SK-N-SH (cell line): ENCODE measurements around the gene CDHR3. TPM values are rescaled to one million over a fixed set of nuclear protein-coding genes. Genes with fewer than 3 reads are reported as not detected.

Source experiments
- CTCF ChIA-PET: fragments of 300-600, 350-600 bp; formaldehyde crosslinking; extraction: SDS; loops from one replicate; lab custom pipeline; 2021; lab: Yijun Ruan, JAX
- POLR2A ChIA-PET: fragments of 350-600 bp; sonication (Branson Sonifier 250); formaldehyde crosslinking; extraction: SDS; loops from one replicate; lab custom pipeline; 2020; ENCODE audit warnings: antibody characterized with exemption, inconsistent platforms; lab: Yijun Ruan, JAX
- DNase-seq: peaks from one replicate; pipeline ENCODE4 v3.0.0; 2012
- H2AFZ ChIP-seq: fragments of 200-600 bp; sonication (generic); 2 replicates; pipeline ENCODE4 v1.8.1; 2016; ENCODE audit warnings: antibody characterized with exemption, mild to moderate bottlenecking, low read depth
- H3F3A ChIP-seq: fragments of 200-600 bp; sonication (generic); replicated peaks from 2 replicates; pipeline ENCODE3; 2016; ENCODE audit warnings: antibody characterized with exemption, mild to moderate bottlenecking; ENCODE audit not compliant: insufficient read depth
- H3K27ac ChIP-seq, 2 experiments: fragments of 200-500 bp in 1 of 2; fragments of 200-600 bp in 1 of 2; sonication (Bioruptor generic) in 1 of 2; sonication (generic), shearing (Covaris generic) in 1 of 2; 2 replicates each; pipeline versions ENCODE4 v1.5.1 to v1.6.1; 2014 to 2016; ENCODE audit warnings: low read depth in 2 of 2, inconsistent platforms in 1 of 2, low read length in 1 of 2, mild to moderate bottlenecking in 1 of 2, mixed read lengths in 1 of 2
- H3K27me3 ChIP-seq: fragments of 200-600 bp; sonication (generic), shearing (Covaris generic); 2 replicates; pipeline ENCODE4 v1.6.1; 2016; ENCODE audit warnings: mixed run types; ENCODE audit not compliant: insufficient read depth
- H3K36me3 ChIP-seq, 2 experiments: fragments of 200-500 bp in 1 of 2; fragments of 200-600 bp in 1 of 2; sonication (Bioruptor generic) in 1 of 2; sonication (generic) in 1 of 2; replicated peaks in 1 of 2; 2 replicates each; pipeline versions ENCODE3 to v1.5.1; 2014 to 2016; ENCODE audit warnings: low read length in 1 of 2, mild to moderate bottlenecking in 1 of 2; ENCODE audit not compliant: insufficient read depth in 2 of 2, control insufficient read depth in 1 of 2
- H3K4me1 ChIP-seq, 2 experiments: fragments of 200-500 bp in 1 of 2; fragments of 200-600 bp in 1 of 2; sonication (Bioruptor generic) in 1 of 2; sonication (generic), shearing (Covaris generic) in 1 of 2; 2 replicates each; pipeline versions ENCODE4 v1.5.1 to v1.6.1; 2014 to 2016; ENCODE audit warnings: low read depth in 1 of 2, low read length in 1 of 2, mixed run types in 1 of 2; ENCODE audit not compliant: insufficient read depth in 2 of 2, control insufficient read depth in 1 of 2
- H3K4me2 ChIP-seq: fragments of 200-600 bp; sonication (generic), shearing (Covaris generic); 2 replicates; pipeline ENCODE4 v1.6.1; 2017; ENCODE audit warnings: mixed run types
- H3K4me3 ChIP-seq, 2 experiments: fragments of 200-500 bp in 1 of 2; fragments of 200-600 bp in 1 of 2; sonication (Bioruptor generic) in 1 of 2; sonication (generic), shearing (Covaris generic) in 1 of 2; 2 replicates each; pipeline versions ENCODE4 v1.5.1 to v1.8.1; 2014 to 2016; ENCODE audit warnings: low read depth in 2 of 2, inconsistent platforms in 1 of 2, low read length in 1 of 2, mild to moderate bottlenecking in 1 of 2, mixed read lengths in 1 of 2, moderate library complexity in 1 of 2
- H3K79me2 ChIP-seq: fragments of 200-600 bp; sonication (generic); 2 replicates; pipeline ENCODE4 v1.8.1; 2017; ENCODE audit warnings: mild to moderate bottlenecking; ENCODE audit not compliant: insufficient read depth
- H3K9ac ChIP-seq: fragments of 200-600 bp; sonication (generic); 2 replicates; pipeline ENCODE4 v1.6.1; 2017; ENCODE audit warnings: mixed run types
- H3K9me2 ChIP-seq: fragments of 200-600 bp; sonication (generic); 2 replicates; pipeline ENCODE4 v1.6.1; 2017; ENCODE audit warnings: mixed run types
- H3K9me3 ChIP-seq: fragments of 200-600 bp; sonication (generic); 2 replicates; pipeline ENCODE4 v1.6.1; 2017; ENCODE audit warnings: mixed run types, mild to moderate bottlenecking, moderate library complexity
- H4K20me1 ChIP-seq: fragments of 200-600 bp; sonication (generic); 2 replicates; pipeline ENCODE4 v1.6.1; 2017; ENCODE audit warnings: mild to moderate bottlenecking, mixed run types; ENCODE audit not compliant: insufficient read depth
- CHD2 ChIP-seq: fragments of 150-350 bp; IDR thresholded peaks from 2 replicates; pipeline ENCODE4 v1.6.1; 2018; ENCODE audit warnings: low read length; ENCODE audit not compliant: partially characterized antibody
- ELF1 ChIP-seq: IDR thresholded peaks from 2 replicates; pipeline ENCODE4 v1.4.0; 2012
- EP300 ChIP-seq, 2 experiments: IDR thresholded peaks; 2 replicates each; pipeline versions ENCODE4 v1.4.0 to v1.6.1; 2012; ENCODE audit warnings: borderline replicate concordance in 1 of 2, low read depth in 1 of 2, low read length in 1 of 2
- EZH2phosphoT487 ChIP-seq: fragments of 200-600 bp; sonication (generic); IDR thresholded peaks from 2 replicates; pipeline ENCODE4 v1.6.1; 2017; ENCODE audit warnings: low read depth, mixed run types, mild to moderate bottlenecking, antibody characterized with exemption, moderate library complexity, borderline replicate concordance
- FOSL2 ChIP-seq: IDR thresholded peaks from 2 replicates; pipeline ENCODE4 v1.4.0; 2012; ENCODE audit warnings: low read depth, mild to moderate bottlenecking, moderate library complexity, borderline replicate concordance
- FOXJ3 ChIP-seq: sonication (generic); formaldehyde crosslinking; IDR thresholded peaks from 2 replicates; pipeline ENCODE4 v1.5.1; 2020; ENCODE audit warnings: mild to moderate bottlenecking, missing genetic modification reagents
- GABPA ChIP-seq: IDR thresholded peaks from 2 replicates; pipeline ENCODE4 v1.4.0; 2012; ENCODE audit warnings: low read depth, mild to moderate bottlenecking
- GATA2 ChIP-seq: sonication (generic); formaldehyde crosslinking; IDR thresholded peaks from 2 replicates; pipeline ENCODE4 v1.5.0; 2020; ENCODE audit warnings: mild to moderate bottlenecking, missing genetic modification reagents
- MAX ChIP-seq: IDR thresholded peaks from 2 replicates; pipeline ENCODE4 v1.4.0; 2012; ENCODE audit warnings: low read depth
- NRF1 ChIP-seq: IDR thresholded peaks from 2 replicates; pipeline ENCODE4 v1.6.1; 2012; ENCODE audit warnings: low read depth, mild to moderate bottlenecking, low read length
- RAD21 ChIP-seq: IDR thresholded peaks from 2 replicates; pipeline ENCODE4 v1.6.1; 2012; ENCODE audit warnings: mild to moderate bottlenecking, low read length
- RCOR1 ChIP-seq: fragments of 150-350 bp; IDR thresholded peaks from 2 replicates; pipeline ENCODE4 v1.6.1; 2017; ENCODE audit warnings: antibody characterized with exemption, low read length
- RFX5 ChIP-seq: IDR thresholded peaks from 2 replicates; pipeline ENCODE4 v1.6.1; 2012; ENCODE audit warnings: mild to moderate bottlenecking, improper control_type of control experiment, low read length
- SIN3A ChIP-seq: IDR thresholded peaks from 2 replicates; pipeline ENCODE4 v1.6.1; 2012; ENCODE audit warnings: low read depth, mild to moderate bottlenecking, low read length, moderate library complexity, borderline replicate concordance
- TAF1 ChIP-seq: IDR thresholded peaks from 2 replicates; pipeline ENCODE4 v1.6.1; 2012; ENCODE audit warnings: low read depth, mild to moderate bottlenecking, low read length, moderate library complexity, borderline replicate concordance
- TEAD4 ChIP-seq: IDR thresholded peaks from 2 replicates; pipeline ENCODE4 v1.4.0; 2012; ENCODE audit warnings: mild to moderate bottlenecking, borderline replicate concordance; ENCODE audit not compliant: insufficient read depth
- YY1 ChIP-seq: IDR thresholded peaks from 2 replicates; pipeline ENCODE4 v1.4.0; 2012; ENCODE audit warnings: low read depth, mild to moderate bottlenecking
- ZBTB33 ChIP-seq: IDR thresholded peaks from 2 replicates; pipeline ENCODE4 v1.4.0; 2012; ENCODE audit warnings: low read depth, borderline replicate concordance
- whole genome bisulfite sequencing: methylation state at CpG from one replicate; pipeline ENCODE4 v1.1.6; 2017; ENCODE audit warnings: low lambda C conversion rate; 5-methylcytosine and 5-hydroxymethylcytosine counted together
- polyA plus RNA-seq, 3 experiments: library from polyadenylated mRNA; depleted of rRNA; stranded (reverse); fragments of >200 nt; gene quantifications; 2 replicates each; pipeline ENCODE4 v1.2.3, GENCODE V29; 2012

Gene CDHR3
- polyA plus RNA-seq, 1 of the 3 experiments (the other 2 are of a cell fraction) = 7.5 TPM

- Histone ChIP-seq H3K79me2 (no peaks in the 10 kb centered on the region), H3K9me2 (no peaks in the 10 kb centered on the region), H3F3A (no peaks in the 10 kb centered on the region), H3K4me1 (peaks cover 0 to 29% of the 10 kb centered on the region in 2 experiments; a peak in 2 of 4 replicates), H4K20me1 (no peaks in the 10 kb centered on the region), H3K4me3 (no peak overlapping the region), H2AFZ (no peak overlapping the region), H3K27me3 (0 out of 2 replicates have a peak, but pooled peaks cover 6% of the 10 kb centered on the region), H3K4me2 (no peak overlapping the region), H3K36me3 (no peaks in the 10 kb centered on the region), H3K9me3 (no peaks in the 10 kb centered on the region), H3K9ac (no peak overlapping the region), H3K27ac (no peak overlapping the region)
- no peak for TF ChIP-seq TEAD4
- TF ChIP-seq TAF1 = no peak
- no peak for TF ChIP-seq ELF1
- no peak for TF ChIP-seq GATA2
- no peak for TF ChIP-seq EZH2phosphoT487
- no peak for TF ChIP-seq FOSL2
- TF ChIP-seq CHD2 = no peak
- TF ChIP-seq SIN3A = no peak
- TF ChIP-seq ZBTB33 = no peak
- TF ChIP-seq FOXJ3 (CRISPR knock-in tag) = no peak
- TF ChIP-seq MAX = no peak
- TF ChIP-seq GABPA = no peak
- ChIA-PET CTCF (interaction anchor here (1.9 to 13.6 kb wide), 8 partner anchors 21 to 383 kb away, joined by 5 to 356 read pairs (median 18); no protein-coding TSS in a partner anchor), POLR2A (no interaction called here)
- DNase-seq = no peak
- 88% methylated on average over 6 of the region's 6 CpGs for WGBS
Measured at GRCh38 chr7:106036004-106036403, 72.9 kb downstream of the CDHR3 start.

- POLR2A ChIA-PET = interaction anchor here (1.0 kb wide), 1 partner anchor 103 kb away, joined by 3 read pairs; no protein-coding TSS in a partner anchor
- no peaks in the 10 kb centered on the region for H3K9me2 ChIP-seq
- no peaks in the 10 kb centered on the region for H3K27me3 ChIP-seq
- no peak; the same call in 1 of the 2 replicates for TF ChIP-seq RAD21
- no peak for TF ChIP-seq TAF1
- no peak for TF ChIP-seq NRF1
- no peak for TF ChIP-seq SIN3A
- peak in 1 of 2 experiments; percentile 74; a peak in 2 of 4 replicates for TF ChIP-seq EP300 (IDR thresholded peaks at IDR 0.05; ENCODE audit: borderline replicate concordance in 1 of 2, low read depth in 1 of 2, low read length in 1 of 2)
- TF ChIP-seq RCOR1 = peak; percentile 77
- peak; percentile 71 for TF ChIP-seq GATA2
- TF ChIP-seq YY1 = no peak
- TF ChIP-seq RFX5 = no peak
- no peak for TF ChIP-seq FOXJ3 (CRISPR knock-in tag)
- TF ChIP-seq CHD2 = peak; percentile 56
- TF ChIP-seq ZBTB33 = no peak
- no peaks in the 10 kb centered on the region for H3F3A ChIP-seq
- 85% methylated on average over 7 of the region's 7 CpGs for WGBS
- H3K79me2 ChIP-seq = no peaks in the 10 kb centered on the region
- no peak overlapping the region for H2AFZ ChIP-seq
- no peak overlapping the region for H3K9ac ChIP-seq
- peak overlapping the region in 1 of 2 experiments; percentile 17; a peak in 1 of 4 replicates for H3K27ac ChIP-seq
- peak; percentile 50 for DNase-seq
- CTCF ChIA-PET = interaction anchor here (0.5 to 13.6 kb wide), 17 partner anchors 9 to 385 kb away, joined by 3 to 356 read pairs (median 8); no protein-coding TSS in a partner anchor
- no peak overlapping the region for H3K4me3 ChIP-seq
- H3K4me1 ChIP-seq = peaks cover 4 to 27% of the 10 kb centered on the region in 2 experiments; a peak in 2 of 4 replicates
- no peaks in the 10 kb centered on the region for H3K9me3 ChIP-seq
- H3K4me2 ChIP-seq = no peak overlapping the region
- no peaks in the 10 kb centered on the region for H4K20me1 ChIP-seq
- no peaks in the 10 kb centered on the region for H3K36me3 ChIP-seq
Measured at GRCh38 chr7:106037489-106038176, 74.6 kb downstream of the CDHR3 start.
